GM19395 (cell line): ENCODE results near the gene KCNK17.

Experiments used
- ATAC-seq: cut with Tn5 transposase; IDR thresholded peaks from one replicate; pipeline ENCODE4 v1.9.1; 2021; ENCODE audit warnings: mild to moderate bottlenecking, moderate library complexity; ENCODE audit not compliant: unreplicated experiment

Gene KCNK17

GRCh38 chr6:39338397-39338796, 24.2 kb upstream of the KCNK17 start:
- ATAC-seq = no peak

DNA sequence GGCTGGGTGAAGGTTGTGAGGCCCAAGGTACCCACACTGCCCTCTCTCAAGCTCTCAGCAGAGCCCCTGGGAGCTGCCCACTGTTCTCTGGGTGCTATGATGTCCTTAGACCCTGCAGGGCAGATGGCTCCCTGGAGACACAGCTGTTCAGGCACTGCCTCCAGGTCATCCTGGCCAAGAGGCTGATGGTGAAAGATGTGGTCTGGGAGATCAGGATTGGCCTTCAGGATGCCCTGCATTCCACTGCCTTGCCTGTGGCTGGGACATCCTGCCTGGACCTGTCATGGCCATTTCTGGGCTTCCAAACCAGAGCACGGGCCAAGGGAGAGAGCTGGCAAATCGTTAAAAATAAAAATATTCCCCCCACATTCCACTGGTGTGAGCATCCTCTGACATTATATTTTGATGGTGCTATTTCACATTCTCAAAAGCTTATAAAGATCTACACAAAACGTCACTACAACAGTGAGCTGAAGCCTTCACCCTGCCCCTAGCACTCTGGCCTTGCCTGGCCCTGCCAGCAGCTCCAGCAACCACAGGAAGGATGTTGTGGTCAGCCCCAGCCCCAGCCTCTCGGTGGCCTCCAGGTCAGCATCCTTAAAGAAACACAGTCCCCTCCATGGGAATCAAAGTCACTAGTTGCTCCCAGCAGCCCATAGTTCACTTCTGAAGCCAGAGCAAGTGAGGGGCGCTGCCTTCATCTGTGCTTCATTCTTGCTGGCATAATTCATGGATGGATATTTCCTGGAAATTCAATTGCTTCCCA, 21.7 kb upstream of the KCNK17 start:
- no peak for ATAC-seq

DNA sequence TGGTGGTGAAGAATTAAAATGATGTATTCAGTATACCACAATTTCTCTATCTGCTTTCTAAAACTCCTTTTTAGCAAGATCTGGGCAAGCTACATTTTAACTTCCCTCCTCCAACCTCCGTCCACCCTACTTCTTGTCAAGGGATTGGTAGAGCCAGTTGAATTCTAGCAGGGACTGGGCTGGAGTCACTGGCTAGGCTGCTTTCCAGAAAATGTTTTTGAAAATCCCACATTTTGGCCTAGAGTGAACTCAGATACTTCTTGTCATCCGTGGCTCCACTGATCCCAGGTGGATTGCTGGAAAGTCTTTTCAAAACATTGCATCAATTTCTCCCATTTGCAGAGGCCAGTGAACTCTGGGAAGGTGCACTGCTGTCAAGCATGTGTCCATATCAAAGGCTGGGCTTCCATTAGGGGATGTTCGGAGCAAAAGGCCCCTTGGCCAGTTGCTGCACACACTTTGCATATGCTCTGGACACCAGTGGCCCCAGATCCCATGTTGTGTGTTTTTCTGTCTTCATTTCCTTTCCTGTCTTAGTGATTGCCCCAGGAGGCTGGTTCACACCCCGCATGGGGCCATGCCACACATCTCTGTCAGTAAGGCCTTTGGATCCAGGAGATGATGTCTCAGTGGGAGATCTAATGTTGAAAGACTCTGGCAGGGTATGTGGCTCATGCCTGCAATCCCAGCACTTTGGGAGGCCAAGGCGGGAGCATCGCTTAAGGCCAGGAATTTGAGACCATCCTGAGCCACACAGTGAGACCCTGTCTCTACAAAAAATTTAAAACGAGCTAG, 19.6 kb upstream of the KCNK17 start:
- no peak for ATAC-seq

GRCh38 chr6:39330476-39330875, 16.3 kb upstream of the KCNK17 start:
- no peak for ATAC-seq

- ATAC-seq = peak; percentile 91
Measured at GRCh38 chr6:39330057-39330456, 15.8 kb upstream of the KCNK17 start.

GRCh38 chr6:39328066-39328465, 13.8 kb upstream of the KCNK17 start:
- no peak for ATAC-seq

GRCh38 chr6:39327507-39327906, 13.3 kb upstream of the KCNK17 start:
- ATAC-seq = no peak

DNA sequence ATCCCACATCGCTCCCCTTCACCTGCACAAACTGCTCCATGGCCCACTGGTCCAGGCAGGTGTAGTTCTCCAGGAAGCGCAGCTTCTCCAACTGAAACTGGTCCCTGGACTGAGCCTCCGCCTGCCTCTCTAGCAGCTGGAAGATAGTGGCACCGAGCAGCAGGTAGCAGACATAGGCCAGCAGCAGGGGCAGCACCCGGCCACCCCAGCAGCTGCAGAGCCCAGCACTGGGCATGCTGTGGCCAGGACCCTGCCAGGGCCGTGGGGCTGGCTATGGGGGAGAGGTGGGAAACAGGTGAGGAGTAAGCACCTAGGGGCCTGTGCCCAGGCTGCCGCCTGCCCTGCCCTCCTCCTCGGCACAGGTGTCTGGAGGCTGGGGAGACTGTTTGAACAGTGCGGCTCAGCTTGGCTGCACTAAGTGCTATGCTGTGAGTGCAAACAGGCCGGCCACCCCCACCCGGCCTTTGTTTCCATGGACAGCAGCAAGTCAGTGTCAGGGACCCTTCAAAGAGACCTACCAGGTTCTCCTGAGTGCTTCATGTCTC, 8.2 kb upstream of the KCNK17 start, which contains the start of gene KCNK16:
Gene KCNK16 (minus strand): TSS at position 397 of the 545 bp plus-strand sequence. CDS start 162 bp downstream, at position 235.
- no peak for ATAC-seq

- ATAC-seq = no peak
Measured at GRCh38 chr6:39321761-39322160, 7.5 kb upstream of the KCNK17 start.

GRCh38 chr6:39320363-39320984, 6.3 kb upstream of the KCNK17 start:
- ATAC-seq = no peak

- ATAC-seq = no peak
Measured at GRCh38 chr6:39319621-39320362, 5.6 kb upstream of the KCNK17 start.

DNA sequence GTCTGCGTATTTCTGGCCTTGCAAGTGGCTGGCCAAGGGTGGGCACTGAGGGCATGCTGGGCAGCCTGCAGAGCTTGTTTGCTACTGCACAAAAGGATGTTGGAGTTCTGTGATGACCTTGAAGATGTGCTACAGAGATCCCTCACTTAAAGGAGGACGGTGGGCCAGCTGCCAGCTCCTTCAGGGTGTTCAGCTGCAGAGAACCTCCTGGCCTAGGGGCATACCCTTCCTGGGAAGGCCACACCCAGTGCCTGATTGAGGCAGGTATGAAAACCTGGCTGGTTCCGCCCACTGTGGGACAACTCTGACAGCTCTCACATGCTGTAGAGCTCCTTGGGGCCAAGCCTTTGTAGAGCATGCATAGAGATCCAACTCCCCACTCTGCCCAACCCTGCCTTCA, 3.0 kb upstream of the KCNK17 start:
- ATAC-seq = no peak

GRCh38 chr6:39313526-39314272, 520 bp downstream of the KCNK17 start:
- ATAC-seq = no peak

- ATAC-seq = no peak
Measured at GRCh38 chr6:39312912-39313525, 1.2 kb downstream of the KCNK17 start.

GRCh38 chr6:39310542-39310941, 3.7 kb downstream of the KCNK17 start:
- ATAC-seq = no peak

- ATAC-seq = no peak
Measured at GRCh38 chr6:39309942-39310531, 4.2 kb downstream of the KCNK17 start.

GRCh38 chr6:39307462-39307861, 6.8 kb downstream of the KCNK17 start:
- no peak for ATAC-seq

DNA sequence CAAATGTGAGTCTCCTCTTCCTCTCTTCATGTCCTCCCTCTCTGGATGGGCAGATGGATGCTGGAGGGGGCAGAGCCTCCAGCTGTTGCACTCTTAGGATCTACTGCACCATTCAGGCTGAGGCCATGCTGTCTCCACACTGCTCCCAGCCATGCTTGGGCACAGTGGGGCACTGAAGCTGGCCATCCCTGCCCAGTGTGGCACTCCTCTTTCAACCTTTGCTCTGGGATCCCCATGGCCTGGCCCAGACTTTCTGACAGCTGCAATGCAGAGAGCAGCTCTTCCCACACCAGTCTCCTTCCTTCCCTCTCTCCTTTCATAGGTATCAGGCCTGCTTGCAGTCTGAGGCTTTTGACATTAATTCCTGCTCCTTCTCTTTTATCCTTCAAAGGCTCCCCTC, 9.3 kb downstream of the KCNK17 start:
- ATAC-seq = no peak
